B cell (primary cell): ENCODE results near the gene TMPRSS13.

Source experiments
- CTCF ChIP-seq: fragments of 200-600 bp; IDR thresholded peaks from one replicate; pipeline ENCODE4 v1.8.0; 2022; ENCODE audit warnings: antibody characterized with exemption, mild to moderate bottlenecking
- EZH2 ChIP-seq: IDR thresholded peaks from 2 replicates; pipeline ENCODE4 v1.6.1; 2012; ENCODE audit warnings: borderline replicate concordance, low read depth, mild to moderate bottlenecking, moderate library complexity, low read length; ENCODE audit not compliant: insufficient read depth, poor library complexity, severe bottlenecking

- TF ChIP-seq CTCF = no peak
- no peak for TF ChIP-seq EZH2
Measured at GRCh38 chr11:117910941-117911655, 18.1 kb downstream of the TMPRSS13 start.
